A549 (cell line): ENCODE results near the gene ALAS1.

Source experiments
- CEBPB ChIP-seq, 2 experiments: fragments of >200 bp in 1 of 2; sonication (Bioruptor Twin) in 1 of 2; formaldehyde crosslinking in 1 of 2; IDR thresholded peaks; 2 replicates each; pipeline ENCODE4 v1.6.1; 2012 to 2016
- CHD2 ChIP-seq: fragments of 150-350 bp; IDR thresholded peaks from 2 replicates; pipeline ENCODE4 v1.6.1; 2014; ENCODE audit warnings: low read length; ENCODE audit not compliant: partially characterized antibody
- ELK1 ChIP-seq: fragments of 150-350 bp; IDR thresholded peaks from 2 replicates; pipeline ENCODE4 v1.6.1; 2014; ENCODE audit warnings: low read depth, mild to moderate bottlenecking, low read length
- EP300 ChIP-seq, 2 experiments: fragments of >200 bp; sonication (Bioruptor Twin); formaldehyde crosslinking; IDR thresholded peaks; 2 replicates in 1 of 2; 3 replicates in 1 of 2; pipeline ENCODE4 v1.6.1; 2016 to 2017
- JUN ChIP-seq, 2 experiments: fragments of >200 bp; sonication (Bioruptor Twin); formaldehyde crosslinking; IDR thresholded peaks; 2 replicates in 1 of 2; 3 replicates in 1 of 2; pipeline ENCODE4 v1.6.1; 2016 to 2017
- JUNB ChIP-seq: fragments of >200 bp; sonication (Bioruptor Twin); formaldehyde crosslinking; IDR thresholded peaks from 2 replicates; pipeline ENCODE4 v1.6.1; 2016
- KDM1A ChIP-seq: fragments of 200-600 bp; sonication (generic); IDR thresholded peaks from 2 replicates; pipeline ENCODE4 v1.6.1; 2016; ENCODE audit warnings: low read depth, mild to moderate bottlenecking
- MYC ChIP-seq: IDR thresholded peaks from 2 replicates; pipeline ENCODE4 v1.6.1; 2012; ENCODE audit warnings: mild to moderate bottlenecking, inconsistent platforms, low read length, improper control_type of control experiment, borderline replicate concordance
- RNF2 ChIP-seq: fragments of 200-600 bp; sonication (generic); IDR thresholded peaks from 2 replicates; pipeline ENCODE4 v1.6.1; 2016; ENCODE audit warnings: low read depth, mild to moderate bottlenecking, antibody characterized with exemption, moderate library complexity, borderline replicate concordance
- SMC3 ChIP-seq: fragments of >200 bp; sonication (Bioruptor Twin); formaldehyde crosslinking; IDR thresholded peaks from 3 replicates; pipeline ENCODE4 v1.6.1; 2018; ENCODE audit warnings: inconsistent platforms
- TF ChIP-seq, protein P1 (sequence below): fragments of >200 bp; sonication (Bioruptor Twin); formaldehyde crosslinking; IDR thresholded peaks from 3 replicates; pipeline ENCODE4 v1.5.1; 2016
- TF ChIP-seq, protein P2 (sequence below): fragments of 450-650 bp; IDR thresholded peaks from 2 replicates; pipeline ENCODE4 v1.6.1; 2014; ENCODE audit warnings: antibody characterized with exemption
- TF ChIP-seq, protein P3 (sequence below): IDR thresholded peaks from 2 replicates; pipeline ENCODE4 v1.6.1; 2012

- no peak for TF ChIP-seq CEBPB (IDR thresholded peaks at IDR 0.05)
- TF ChIP-seq, protein P1, sequence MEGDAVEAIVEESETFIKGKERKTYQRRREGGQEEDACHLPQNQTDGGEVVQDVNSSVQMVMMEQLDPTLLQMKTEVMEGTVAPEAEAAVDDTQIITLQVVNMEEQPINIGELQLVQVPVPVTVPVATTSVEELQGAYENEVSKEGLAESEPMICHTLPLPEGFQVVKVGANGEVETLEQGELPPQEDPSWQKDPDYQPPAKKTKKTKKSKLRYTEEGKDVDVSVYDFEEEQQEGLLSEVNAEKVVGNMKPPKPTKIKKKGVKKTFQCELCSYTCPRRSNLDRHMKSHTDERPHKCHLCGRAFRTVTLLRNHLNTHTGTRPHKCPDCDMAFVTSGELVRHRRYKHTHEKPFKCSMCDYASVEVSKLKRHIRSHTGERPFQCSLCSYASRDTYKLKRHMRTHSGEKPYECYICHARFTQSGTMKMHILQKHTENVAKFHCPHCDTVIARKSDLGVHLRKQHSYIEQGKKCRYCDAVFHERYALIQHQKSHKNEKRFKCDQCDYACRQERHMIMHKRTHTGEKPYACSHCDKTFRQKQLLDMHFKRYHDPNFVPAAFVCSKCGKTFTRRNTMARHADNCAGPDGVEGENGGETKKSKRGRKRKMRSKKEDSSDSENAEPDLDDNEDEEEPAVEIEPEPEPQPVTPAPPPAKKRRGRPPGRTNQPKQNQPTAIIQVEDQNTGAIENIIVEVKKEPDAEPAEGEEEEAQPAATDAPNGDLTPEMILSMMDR, result no peak
- no peak for TF ChIP-seq JUN (IDR thresholded peaks at IDR 0.05)
- TF ChIP-seq ELK1, result no peak
- no peak for TF ChIP-seq MYC
- TF ChIP-seq SMC3, result no peak
- no peak for TF ChIP-seq CHD2
- no peak for TF ChIP-seq EP300 (IDR thresholded peaks at IDR 0.05)
- TF ChIP-seq KDM1A, result no peak
- TF ChIP-seq, protein P2, sequence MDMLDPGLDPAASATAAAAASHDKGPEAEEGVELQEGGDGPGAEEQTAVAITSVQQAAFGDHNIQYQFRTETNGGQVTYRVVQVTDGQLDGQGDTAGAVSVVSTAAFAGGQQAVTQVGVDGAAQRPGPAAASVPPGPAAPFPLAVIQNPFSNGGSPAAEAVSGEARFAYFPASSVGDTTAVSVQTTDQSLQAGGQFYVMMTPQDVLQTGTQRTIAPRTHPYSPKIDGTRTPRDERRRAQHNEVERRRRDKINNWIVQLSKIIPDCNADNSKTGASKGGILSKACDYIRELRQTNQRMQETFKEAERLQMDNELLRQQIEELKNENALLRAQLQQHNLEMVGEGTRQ, result no peak
- TF ChIP-seq JUNB, result no peak
- TF ChIP-seq RNF2, result no peak
- TF ChIP-seq, protein P3, sequence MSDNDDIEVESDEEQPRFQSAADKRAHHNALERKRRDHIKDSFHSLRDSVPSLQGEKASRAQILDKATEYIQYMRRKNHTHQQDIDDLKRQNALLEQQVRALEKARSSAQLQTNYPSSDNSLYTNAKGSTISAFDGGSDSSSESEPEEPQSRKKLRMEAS, result no peak
These were observed 15.8 kb upstream of the ALAS1 start for GRCh38 chr3:52182196-52182595.
